BLaER1 treated with 17β-estradiol and CSF1 and Interleukin-3, amounts not matched to agents 10 nM and 100 nM (cell line): ENCODE data around the gene DELE1.
A peak's percentile ranks its signal among the peaks of the same experiment; 100 is the strongest.

Experiments
- H3K27ac ChIP-seq, 11 experiments: shearing (Covaris generic); formaldehyde crosslinking; 2 replicates each; pipeline ENCODE4 v1.8.1; 2022
- H3K27me3 ChIP-seq, 11 experiments: shearing (Covaris generic); formaldehyde crosslinking; 2 replicates each; pipeline ENCODE4 v1.8.1; 2022
- H3K36me3 ChIP-seq, 11 experiments: shearing (Covaris generic); formaldehyde crosslinking; 2 replicates each; pipeline ENCODE4 v1.8.1; 2022
- H3K4me1 ChIP-seq, 10 experiments: shearing (Covaris generic); formaldehyde crosslinking; 2 replicates each; pipeline ENCODE4 v1.8.1; 2022
- H3K4me2 ChIP-seq, 11 experiments: shearing (Covaris generic); formaldehyde crosslinking; 2 replicates each; pipeline ENCODE4 v1.8.1; 2022
- H3K4me3 ChIP-seq, 10 experiments: shearing (Covaris generic); formaldehyde crosslinking; 2 replicates each; pipeline ENCODE4 v1.8.1; 2022
- H3K9ac ChIP-seq, 11 experiments: shearing (Covaris generic); formaldehyde crosslinking; 2 replicates each; pipeline ENCODE4 v1.8.1; 2022
- H3K9me3 ChIP-seq, 11 experiments: shearing (Covaris generic); formaldehyde crosslinking; replicated peaks in 1 of 11; 2 replicates each; pipeline ENCODE4 v1.8.1; 2022
- H4K20me1 ChIP-seq, 11 experiments: shearing (Covaris generic); formaldehyde crosslinking; 2 replicates each; pipeline ENCODE4 v1.8.1; 2022
- Cebpa-rat ChIP-seq, 11 experiments: shearing (Covaris generic); IDR thresholded peaks; 2 replicates each; pipeline ENCODE4 v1.8.1; 2022

Gene DELE1

GRCh38 chr5:141952020-141952419 is 28.3 kb downstream of the DELE1 start:
- Histone ChIP-seq H3K27me3 (no peaks in the 10 kb centered on the region), H3K4me2 (peak overlapping the region; percentile 73 to 90 (median 83)), H3K36me3 (peaks cover 0 to 8% (median 0%) of the 10 kb centered on the region in 11 experiments; a peak in 2 of 22 replicates), H3K4me3 (no peak overlapping the region), H3K9me3 (no peaks in the 10 kb centered on the region), H3K27ac (peak overlapping the region in 9 of 11 experiments; percentile 30 to 73 (median 53); a peak in 16 of 22 replicates), H3K4me1 (peaks cover 49 to 99% (median 62%) of the 10 kb centered on the region in 10 experiments), H4K20me1 (no peaks in the 10 kb centered on the region), H3K9ac (peak overlapping the region in 4 of 11 experiments; percentile 3 to 53 (median 31); a peak in 5 of 22 replicates)
- TF ChIP-seq Cebpa-rat (IDR thresholded peaks at IDR 0.05), result no peak

DNA sequence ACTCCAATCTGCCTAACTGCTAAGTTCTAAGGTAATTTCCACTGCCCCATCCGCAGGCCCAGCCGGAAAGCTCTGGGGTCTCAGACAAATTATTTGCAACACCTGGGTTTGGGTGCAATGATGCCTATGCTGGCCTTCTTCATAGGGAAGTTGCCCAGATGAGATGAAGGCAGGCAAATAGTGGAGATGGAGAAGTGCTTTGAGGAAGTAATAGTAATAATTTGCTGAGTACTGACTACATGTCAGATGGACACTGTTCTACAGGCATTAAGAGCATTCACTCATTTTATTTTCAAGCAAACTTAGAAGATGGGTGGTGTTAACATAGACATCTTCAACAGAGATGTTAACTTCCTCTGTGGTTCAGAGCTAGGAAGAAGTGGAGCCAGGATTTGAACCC is 30.5 kb downstream of the DELE1 start:
- TF ChIP-seq Cebpa-rat (IDR thresholded peaks at IDR 0.05), result no peak

GRCh38 chr5:141957367-141957996 is 33.8 kb downstream of the DELE1 start:
- no peaks in the 10 kb centered on the region for H3K27me3 ChIP-seq
- H3K36me3 ChIP-seq, result no peaks in the 10 kb centered on the region
- H3K4me2 ChIP-seq, result peak overlapping the region; percentile 76 to 93 (median 90)
- H3K27ac ChIP-seq, result peak overlapping the region in 10 of 11 experiments; percentile 47 to 76 (median 69); a peak in 19 of 22 replicates
- peak overlapping the region; percentile 23 to 71 (median 60); a peak in 18 of 22 replicates for H3K9ac ChIP-seq
- peak in 7 of 11 experiments; percentile 15 to 72 (median 44); a peak in 4 of 22 replicates for TF ChIP-seq Cebpa-rat (IDR thresholded peaks at IDR 0.05)
- no peaks in the 10 kb centered on the region for H4K20me1 ChIP-seq
- no peaks in the 10 kb centered on the region for H3K9me3 ChIP-seq
- peak overlapping the region in 9 of 10 experiments; percentile 27 to 64 (median 48); a peak in 15 of 20 replicates for H3K4me3 ChIP-seq
- H3K4me1 ChIP-seq, result peaks cover 65 to 95% (median 76%) of the 10 kb centered on the region in 10 experiments

More for the DNA sequence above, 30.5 kb downstream of the DELE1 start:
- Histone ChIP-seq H3K9me3 (no peaks in the 10 kb centered on the region), H3K36me3 (0 out of 22 replicates have a peak, but pooled peaks cover 0 to 3% (median 0%) of the 10 kb centered on the region in 11 experiments), H3K4me1 (peaks cover 61 to 100% (median 76%) of the 10 kb centered on the region in 10 experiments), H3K4me2 (peak overlapping the region; percentile 73 to 90 (median 83)), H4K20me1 (no peaks in the 10 kb centered on the region), H3K27ac (peak overlapping the region in 4 of 11 experiments; percentile 1 to 73 (median 38); a peak in 5 of 22 replicates), H3K27me3 (no peaks in the 10 kb centered on the region), H3K4me3 (peak overlapping the region in 1 of 10 experiments; percentile 40; a peak in 1 of 20 replicates), H3K9ac (0 out of 22 replicates have a peak overlapping the region, but pooled peaks of 1 of the 11 experiments have one; percentile 1)

DNA sequence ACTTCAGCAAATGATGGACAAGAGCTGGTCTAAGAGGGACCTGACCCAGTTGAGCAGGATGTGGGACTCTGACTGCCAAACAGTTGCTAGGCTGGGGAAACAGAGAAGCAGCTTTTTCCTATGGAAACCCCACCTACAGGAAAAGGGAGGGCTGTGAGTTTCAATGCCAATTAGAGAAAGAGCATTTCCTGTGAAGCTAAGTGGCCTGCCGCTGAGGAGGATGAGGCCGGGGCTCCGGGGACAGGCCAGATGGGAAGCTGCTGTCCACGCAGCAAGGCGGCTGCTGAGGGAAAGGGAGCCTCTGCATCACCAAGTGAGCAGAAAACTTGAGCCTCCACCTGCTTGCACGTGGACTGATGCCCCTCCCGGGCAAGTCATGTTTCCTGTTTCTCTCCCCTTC is 34.4 kb downstream of the DELE1 start, which contains the start of gene PCDH12:
PCDH12 (minus strand) TSS at position 90 of the 400 bp plus-strand sequence. CDS start 351 bp downstream, outside the sequence.
- Histone ChIP-seq H3K27ac (peak within 1 kb of the TSS in 10 of 11 experiments; percentile 47 to 76 (median 69); a peak in 20 of 22 replicates), H4K20me1 (no peaks in the 10 kb centered on the region), H3K4me3 (peak within 1 kb of the TSS in 9 of 10 experiments; percentile 27 to 64 (median 48); a peak in 15 of 20 replicates), H3K27me3 (no peaks in the 10 kb centered on the region), H3K9me3 (no peaks in the 10 kb centered on the region), H3K36me3 (no peaks in the 10 kb centered on the region), H3K9ac (peak within 1 kb of the TSS; percentile 23 to 71 (median 60); a peak in 20 of 22 replicates), H3K4me1 (peaks cover 58 to 88% (median 70%) of the 10 kb centered on the region in 10 experiments), H3K4me2 (peak within 1 kb of the TSS; percentile 76 to 93 (median 90))
- TF ChIP-seq Cebpa-rat (IDR thresholded peaks at IDR 0.05), result no peak

GRCh38 chr5:141958546-141959172 is 35.0 kb downstream of the DELE1 start:
- Histone ChIP-seq H3K4me1 (peaks cover 57 to 87% (median 69%) of the 10 kb centered on the region in 10 experiments), H3K4me2 (peak overlapping the region; percentile 76 to 93 (median 90)), H3K9me3 (no peaks in the 10 kb centered on the region), H3K27me3 (no peaks in the 10 kb centered on the region), H3K4me3 (peak overlapping the region in 9 of 10 experiments; percentile 27 to 64 (median 48); a peak in 14 of 20 replicates), H3K36me3 (no peaks in the 10 kb centered on the region), H3K27ac (peak overlapping the region in 10 of 11 experiments; percentile 47 to 76 (median 69); a peak in 20 of 22 replicates), H4K20me1 (no peaks in the 10 kb centered on the region), H3K9ac (peak overlapping the region in 10 of 11 experiments; percentile 40 to 71 (median 61); a peak in 19 of 22 replicates)
- TF ChIP-seq Cebpa-rat (IDR thresholded peaks at IDR 0.05), result 0 out of 22 replicates have a peak, but pooled peaks of 2 of the 11 experiments have one; percentile 18 to 20

- Histone ChIP-seq H3K27ac (peak overlapping the region in 6 of 11 experiments; percentile 13 to 76 (median 69); a peak in 8 of 22 replicates), H3K36me3 (no peaks in the 10 kb centered on the region), H3K4me1 (peaks cover 55 to 80% (median 62%) of the 10 kb centered on the region in 10 experiments), H4K20me1 (no peaks in the 10 kb centered on the region), H3K9me3 (no peaks in the 10 kb centered on the region), H3K4me2 (peak overlapping the region; percentile 2 to 93 (median 90); a peak in 19 of 22 replicates), H3K27me3 (no peaks in the 10 kb centered on the region), H3K9ac (peak overlapping the region in 2 of 11 experiments; percentile 25 to 28; a peak in 2 of 22 replicates), H3K4me3 (no peak overlapping the region)
- TF ChIP-seq Cebpa-rat (IDR thresholded peaks at IDR 0.05), result no peak
Observed at GRCh38 chr5:141960018-141960417, 36.3 kb downstream of the DELE1 start.

GRCh38 chr5:141960449-141961323 is 37.0 kb downstream of the DELE1 start:
- Histone ChIP-seq H3K36me3 (no peaks in the 10 kb centered on the region), H3K9me3 (no peaks in the 10 kb centered on the region), H3K27me3 (no peaks in the 10 kb centered on the region), H3K4me1 (peaks cover 55 to 74% (median 62%) of the 10 kb centered on the region in 10 experiments), H4K20me1 (no peaks in the 10 kb centered on the region), H3K4me2 (peak overlapping the region; percentile 45 to 93 (median 90)), H3K9ac (peak overlapping the region in 7 of 11 experiments; percentile 6 to 42 (median 21); a peak in 8 of 22 replicates), H3K4me3 (no peak overlapping the region), H3K27ac (peak overlapping the region in 6 of 11 experiments; percentile 36 to 76 (median 67); a peak in 11 of 22 replicates)
- no peak for TF ChIP-seq Cebpa-rat (IDR thresholded peaks at IDR 0.05)

DNA sequence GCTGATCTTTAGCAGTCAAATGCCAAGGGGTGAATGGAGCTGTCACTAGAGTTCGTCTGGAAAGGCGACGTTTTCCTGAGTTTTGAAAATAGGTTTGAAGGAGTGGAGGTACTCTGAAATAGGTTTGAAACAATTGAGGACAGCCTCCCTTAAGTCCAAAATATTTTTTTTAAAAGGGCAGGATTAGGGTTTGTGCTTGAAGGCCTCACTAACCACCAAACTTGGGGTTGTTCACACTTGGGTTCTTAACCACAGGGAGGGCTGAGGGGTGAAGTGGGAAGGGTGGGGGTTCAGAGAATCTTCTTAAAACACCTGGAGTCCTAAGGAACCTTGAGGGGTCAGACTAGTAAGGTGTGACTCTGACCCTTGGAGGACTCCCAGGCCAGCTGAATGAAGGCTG is 37.8 kb downstream of the DELE1 start:
- Histone ChIP-seq H3K36me3 (no peaks in the 10 kb centered on the region), H4K20me1 (no peaks in the 10 kb centered on the region), H3K27ac (peak overlapping the region in 6 of 11 experiments; percentile 32 to 45 (median 38); a peak in 9 of 22 replicates), H3K9ac (peak overlapping the region in 7 of 11 experiments; percentile 6 to 42 (median 21); a peak in 8 of 22 replicates), H3K4me3 (no peak overlapping the region), H3K9me3 (no peaks in the 10 kb centered on the region), H3K4me1 (peaks cover 55 to 66% (median 61%) of the 10 kb centered on the region in 10 experiments), H3K27me3 (no peaks in the 10 kb centered on the region), H3K4me2 (peak overlapping the region; percentile 21 to 92 (median 54); a peak in 21 of 22 replicates)
- no peak for TF ChIP-seq Cebpa-rat (IDR thresholded peaks at IDR 0.05)
